Measurements from ENCODE around the gene APMAP. TPM values are rescaled to one million over a fixed set of nuclear protein-coding genes. Genes with fewer than 3 reads are reported as not detected.

APMAP gene
- total and polyA plus RNA-seq, 9 of the 15 experiments (the other 6 are each of a cell fraction or from before 2014, with no cell fraction given) = 6.7 to 18.2 (median 14.4) TPM

- DNase-seq (ENCODE audit: extremely low read depth in 1 of 4, low spot score in 3 of 4) = no peak
- Histone ChIP-seq H3K27me3 (ENCODE audit: control insufficient read depth in 2 of 2, insufficient read depth in 2 of 2, low read length in 2 of 2) (no peaks in the 10 kb centered on the region), H3K9ac (ENCODE audit: insufficient read depth in 1 of 2, low read depth in 2 of 2, low read length in 2 of 2) (no peak overlapping the region), H3K9me1 (ENCODE audit: control insufficient read depth, insufficient read depth, low read length) (no peaks in the 10 kb centered on the region), H3K4me2 (ENCODE audit: insufficient read depth, low read length) (no peak overlapping the region), H3K36me3 (ENCODE audit: control insufficient read depth, insufficient read depth, low read length) (peaks cover 46% of the 10 kb centered on the region; the same call in 2 of the 3 replicates), H3K4me1 (replicated peaks in 1 of 2; ENCODE audit: control insufficient read depth in 2 of 2, insufficient read depth in 2 of 2, low read length in 2 of 2) (no peaks in the 10 kb centered on the region), H3K9me3 (replicated peaks; ENCODE audit: control insufficient read depth, insufficient read depth, low read depth, low read length) (no peaks in the 10 kb centered on the region), H3K27ac (ENCODE audit: extremely low read depth, low read depth, low read length) (no peak overlapping the region), H3K79me2 (ENCODE audit: control insufficient read depth, insufficient read depth, low read length) (no peaks in the 10 kb centered on the region), H3K4me3 (no peak overlapping the region), H2AFZ (ENCODE audit: low read depth, low read length) (no peak overlapping the region), H4K20me1 (replicated peaks; ENCODE audit: control insufficient read depth, insufficient read depth, low read length) (no peaks in the 10 kb centered on the region)
- FAIRE-seq = no peak
- CTCF ChIA-PET (ENCODE audit: low intra/inter-chr PET ratio) = no interaction called here
- no TSS peak for BruUV-seq (replicated peaks)
- intact Hi-C loops (cut with micrococcal nuclease) (no loop called here), in situ Hi-C loops (cut with MboI) (no loop called here)
- no peak for TF ChIP-seq ZBTB43 (CRISPR knock-in tag; IDR thresholded peaks at IDR 0.05)
- no peak for TF ChIP-seq CGGBP1 (CRISPR knock-in tag; IDR thresholded peaks at IDR 0.05)
- no peak for TF ChIP-seq ZNF518B (CRISPR knock-in tag; IDR thresholded peaks at IDR 0.05)
- TF ChIP-seq NR2C1 (IDR thresholded peaks at IDR 0.05) = no peak
- no peak for TF ChIP-seq NR2C1 (tag; IDR thresholded peaks at IDR 0.05)
- TF ChIP-seq CHD1 (IDR thresholded peaks at IDR 0.05; ENCODE audit: low read length) = no peak
- TF ChIP-seq XRCC3 (IDR thresholded peaks at IDR 0.05) = no peak
- no peak for TF ChIP-seq ZBTB49 (CRISPR knock-in tag; IDR thresholded peaks at IDR 0.05; ENCODE audit: borderline replicate concordance)
- no peak for TF ChIP-seq BDP1 (IDR thresholded peaks at IDR 0.05; ENCODE audit: insufficient read depth, insufficient read length)
- ATAC-seq = no peak
- POLR2A ChIA-PET = no interaction called here
- WGBS (ENCODE audit: insufficient coverage, low coverage, missing lambda C conversion rate) = 80% methylated on average over 1 of the region's 5 CpGs
These were observed 24.2 kb downstream of the APMAP start for GRCh38 chr20:24968278-24968800.

Measured in K562 (cell line).